Measurements from ENCODE around the gene ABCA6.

DNA sequence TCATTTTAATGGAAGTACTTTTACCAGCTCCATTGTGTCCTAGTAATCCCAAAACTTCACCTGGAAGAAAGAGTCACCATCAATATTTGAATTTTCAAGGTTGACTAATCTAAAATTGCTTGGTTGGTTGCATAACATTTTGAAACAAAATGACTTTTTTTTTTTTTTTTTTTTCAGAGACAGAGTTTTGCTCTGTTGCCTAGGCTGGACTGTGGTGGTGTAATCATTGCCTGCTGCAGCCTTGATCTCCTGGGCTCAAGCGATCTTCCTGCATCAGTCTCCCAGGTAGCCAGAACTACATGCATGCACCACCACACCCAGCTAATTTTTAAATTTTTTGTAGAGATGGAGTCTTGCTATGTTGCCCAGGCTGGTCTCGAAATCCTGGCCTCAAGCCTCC lies 12.6 kb upstream of the ABCA6 start:
- TF ChIP-seq, protein P1, sequence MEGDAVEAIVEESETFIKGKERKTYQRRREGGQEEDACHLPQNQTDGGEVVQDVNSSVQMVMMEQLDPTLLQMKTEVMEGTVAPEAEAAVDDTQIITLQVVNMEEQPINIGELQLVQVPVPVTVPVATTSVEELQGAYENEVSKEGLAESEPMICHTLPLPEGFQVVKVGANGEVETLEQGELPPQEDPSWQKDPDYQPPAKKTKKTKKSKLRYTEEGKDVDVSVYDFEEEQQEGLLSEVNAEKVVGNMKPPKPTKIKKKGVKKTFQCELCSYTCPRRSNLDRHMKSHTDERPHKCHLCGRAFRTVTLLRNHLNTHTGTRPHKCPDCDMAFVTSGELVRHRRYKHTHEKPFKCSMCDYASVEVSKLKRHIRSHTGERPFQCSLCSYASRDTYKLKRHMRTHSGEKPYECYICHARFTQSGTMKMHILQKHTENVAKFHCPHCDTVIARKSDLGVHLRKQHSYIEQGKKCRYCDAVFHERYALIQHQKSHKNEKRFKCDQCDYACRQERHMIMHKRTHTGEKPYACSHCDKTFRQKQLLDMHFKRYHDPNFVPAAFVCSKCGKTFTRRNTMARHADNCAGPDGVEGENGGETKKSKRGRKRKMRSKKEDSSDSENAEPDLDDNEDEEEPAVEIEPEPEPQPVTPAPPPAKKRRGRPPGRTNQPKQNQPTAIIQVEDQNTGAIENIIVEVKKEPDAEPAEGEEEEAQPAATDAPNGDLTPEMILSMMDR (optimal IDR thresholded peaks at IDR 0.05 in 1 of 3, IDR thresholded peaks at IDR 0.05 in 1 of 3, conservative IDR thresholded peaks at IDR 0.05 in 1 of 3; ENCODE audit: extremely low read depth in 1 of 3, insufficient read depth in 2 of 3, low read length in 3 of 3) = no peak
- no peak for TF ChIP-seq EZH2 (IDR thresholded peaks at IDR 0.05; ENCODE audit: low read length)

Data from keratinocyte (primary cell).